Hematopoietic multipotent progenitor cell treated with erythropoietin and hydrocortisone succinate and interleukin-3 and kit ligand, for 15 days (in vitro differentiated cells): Measurements from ENCODE around the gene MAP3K10.
"Not testable (repeated sequence)": the region's sequence is repeated elsewhere in the genome, so short reads cannot be mapped to it uniquely, and the experiment has no call there.

ENCODE experiments used
- DNase-seq: peaks from one replicate; pipeline ENCODE4 v3.0.0-alpha.2; 2015; ENCODE audit warnings: low spot score

Gene MAP3K10

GRCh38 chr19:40190891-40191835 lies at the start of gene MAP3K10:
TSS of gene MAP3K10 (plus strand) at chr19:40191426. CDS start at chr19:40192032, 606 bp downstream.
- DNase-seq, result peak; percentile 63

GRCh38 chr19:40141551-40141950 lies 49.7 kb upstream of the MAP3K10 start:
- DNase-seq, result no peak

DNA sequence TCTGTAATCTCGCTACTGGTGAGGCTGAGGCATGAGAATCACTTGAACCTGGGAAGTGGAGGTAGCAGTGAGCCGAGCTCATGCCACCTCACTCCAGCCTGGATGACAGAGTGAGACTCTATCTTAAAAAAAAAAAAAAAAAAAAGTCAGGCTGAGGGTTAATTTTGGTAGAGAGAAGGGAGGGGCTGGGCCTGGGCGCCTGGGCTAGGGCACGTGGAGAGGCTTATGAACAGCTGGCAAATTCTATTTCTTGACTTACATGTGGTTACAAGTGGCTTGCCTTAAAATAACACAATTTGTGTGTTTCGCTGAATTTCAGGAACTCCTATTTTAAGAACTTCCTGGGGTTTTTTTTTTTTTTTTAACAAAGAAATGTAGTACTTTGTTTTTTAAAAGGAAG lies 47.6 kb upstream of the MAP3K10 start:
- no peak for DNase-seq

DNA sequence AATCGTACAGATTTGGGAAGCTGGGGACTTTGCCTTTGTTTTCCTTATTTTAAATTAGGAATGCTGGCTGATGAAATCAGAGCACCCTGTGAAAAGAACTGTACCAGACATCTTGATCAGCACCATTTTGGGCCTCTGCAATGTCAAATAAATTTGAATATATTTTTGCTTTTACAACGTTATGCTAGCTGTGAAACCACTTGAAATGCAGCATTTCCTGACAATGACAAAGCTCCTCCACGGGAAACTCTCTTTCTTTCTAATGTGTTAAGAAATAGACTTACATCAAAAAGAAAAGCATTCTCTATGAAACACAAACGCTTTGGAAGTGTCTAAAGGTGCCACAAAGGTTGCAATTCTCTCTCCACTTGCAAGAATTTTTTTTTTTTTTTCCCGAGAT lies 47.1 kb upstream of the MAP3K10 start:
- no peak for DNase-seq

DNA sequence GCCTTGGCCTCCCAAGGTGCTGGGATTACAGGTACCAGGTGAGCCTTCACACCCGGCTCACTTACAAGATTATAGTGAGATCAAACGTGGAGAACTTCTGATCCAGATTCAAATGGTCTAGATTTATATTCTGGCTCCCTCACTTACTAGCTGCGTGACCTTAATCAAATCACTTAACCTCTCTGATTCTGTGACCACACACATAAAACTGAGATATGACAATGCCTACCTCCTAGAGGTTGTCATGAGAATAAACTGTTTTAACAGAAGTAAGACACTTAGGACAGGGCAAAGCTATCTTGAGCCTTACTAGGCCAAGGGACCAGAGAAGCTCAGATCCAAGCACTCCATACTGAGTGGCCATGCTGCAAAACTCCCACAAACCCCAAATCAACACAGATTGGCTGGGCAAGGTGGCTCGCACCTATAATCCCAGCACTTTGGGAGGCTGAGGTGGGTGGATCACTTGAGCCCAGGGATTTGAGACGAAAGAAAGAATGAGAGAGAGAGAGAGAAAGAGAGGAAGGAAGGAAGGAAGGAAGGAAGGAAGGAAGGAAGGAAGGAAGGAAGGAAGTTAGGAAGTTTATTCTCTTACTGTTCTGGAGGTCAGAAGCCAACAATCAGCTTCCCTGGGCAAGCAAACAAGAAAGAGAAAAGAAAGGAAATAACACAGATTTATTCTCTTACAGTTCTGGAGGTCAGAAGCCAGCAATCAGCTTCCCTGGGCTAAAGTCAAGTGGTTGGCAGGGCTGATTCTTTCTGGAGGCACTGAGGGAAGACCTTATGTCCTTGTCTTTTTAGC lies 46.1 kb upstream of the MAP3K10 start:
- no peak for DNase-seq

DNA sequence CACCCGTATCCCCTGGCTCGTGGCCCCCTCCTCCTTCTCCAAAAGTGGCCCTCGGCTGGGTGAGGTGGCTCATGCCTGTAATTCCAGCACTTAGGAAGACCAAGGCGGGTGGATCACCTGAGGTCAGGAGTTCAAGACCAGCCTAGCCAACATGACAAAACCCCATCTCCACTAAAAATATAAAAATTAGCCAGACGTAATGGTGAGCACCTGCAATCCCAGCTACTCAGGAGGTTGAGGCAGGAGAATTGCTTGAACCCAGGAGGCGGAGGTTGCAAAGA lies 45.5 kb upstream of the MAP3K10 start:
- not testable (repeated sequence) for DNase-seq

DNA sequence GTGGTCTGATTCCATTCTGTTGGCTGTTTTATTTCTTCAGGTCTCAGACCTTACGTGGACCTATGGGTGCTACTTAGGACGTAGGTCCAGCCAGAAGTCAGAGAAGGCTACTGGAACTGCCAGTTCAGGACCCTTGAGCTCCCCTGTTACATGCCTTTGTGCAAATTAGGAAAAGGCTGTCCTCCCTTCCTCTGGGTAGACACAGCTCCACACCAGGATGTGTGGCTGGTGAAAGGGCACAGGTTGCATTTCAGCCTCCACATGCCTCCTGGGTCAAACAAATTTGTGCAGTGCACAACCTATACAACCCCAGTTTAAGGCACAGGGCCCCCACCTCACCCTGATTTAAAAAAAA lies 43.9 kb upstream of the MAP3K10 start:
- DNase-seq, result no peak

- no peak for DNase-seq
Measured at GRCh38 chr19:40147693-40148347, 43.4 kb upstream of the MAP3K10 start.

DNA sequence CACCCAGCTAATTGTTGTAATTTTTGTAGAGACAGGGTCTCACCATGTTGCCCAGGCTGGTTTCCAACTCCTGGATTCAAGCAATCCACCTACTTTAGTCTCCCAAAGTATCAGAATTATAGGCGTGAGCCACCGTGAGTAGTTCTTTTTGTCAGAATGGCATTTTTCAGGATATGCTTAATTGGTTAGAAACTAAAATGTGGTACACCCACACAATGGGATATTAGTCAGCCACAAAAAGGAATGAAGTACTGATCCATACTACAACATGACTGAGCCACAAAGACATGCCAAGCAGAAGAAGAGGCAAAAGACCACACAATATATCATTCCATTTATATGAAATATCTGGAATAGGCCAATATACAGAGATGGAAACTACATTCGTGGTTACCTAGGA lies 41.7 kb upstream of the MAP3K10 start:
- DNase-seq, result no peak

GRCh38 chr19:40150170-40150569 lies 41.1 kb upstream of the MAP3K10 start:
- DNase-seq, result no peak

GRCh38 chr19:40154121-40154680 lies 37.0 kb upstream of the MAP3K10 start:
- no peak for DNase-seq

DNA sequence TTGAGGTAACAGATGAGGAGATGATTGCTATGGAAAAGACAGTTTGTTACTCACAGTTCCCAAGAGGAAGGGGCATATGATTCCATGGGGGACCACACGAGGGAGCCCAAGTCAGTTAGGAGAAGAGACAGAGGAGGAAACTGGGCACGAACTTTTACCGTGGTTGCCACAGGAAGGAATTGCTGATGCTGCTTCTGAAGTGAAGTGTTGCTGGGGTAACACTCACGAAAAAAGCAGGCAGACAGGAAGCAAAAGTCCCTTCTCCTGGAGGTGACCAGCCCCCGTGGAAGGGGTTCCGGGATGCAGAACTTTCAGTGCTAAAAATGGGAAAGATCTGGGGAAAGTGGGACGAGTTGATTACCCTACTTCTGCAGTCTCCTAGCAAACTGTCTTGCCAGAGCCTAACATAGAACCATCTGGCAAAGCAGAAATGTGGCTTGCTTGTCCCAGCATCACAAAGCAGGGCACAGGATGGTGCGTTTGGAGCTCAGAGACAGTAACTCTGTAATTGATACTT lies 35.4 kb upstream of the MAP3K10 start:
- DNase-seq, result no peak

DNA sequence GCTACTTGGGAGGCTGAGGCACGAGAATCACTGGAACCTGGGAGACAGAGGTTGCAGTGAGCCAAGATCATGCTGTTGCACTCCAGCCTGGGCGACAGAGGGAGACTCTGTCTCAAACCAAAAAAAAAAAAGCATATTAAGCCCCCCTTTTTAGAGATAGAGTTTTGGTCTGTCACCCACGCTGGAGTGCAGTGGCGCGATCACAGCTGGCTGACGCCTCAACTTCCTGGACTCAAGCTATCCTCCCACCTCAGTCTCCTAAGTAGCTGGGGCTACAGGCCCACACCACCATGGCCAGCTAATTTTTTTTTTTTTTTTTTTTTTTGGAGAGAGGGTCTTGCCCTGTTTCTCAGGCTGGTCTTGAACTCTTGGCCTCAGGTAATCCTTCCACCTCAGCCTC lies 34.2 kb upstream of the MAP3K10 start:
- DNase-seq, result no peak

DNA sequence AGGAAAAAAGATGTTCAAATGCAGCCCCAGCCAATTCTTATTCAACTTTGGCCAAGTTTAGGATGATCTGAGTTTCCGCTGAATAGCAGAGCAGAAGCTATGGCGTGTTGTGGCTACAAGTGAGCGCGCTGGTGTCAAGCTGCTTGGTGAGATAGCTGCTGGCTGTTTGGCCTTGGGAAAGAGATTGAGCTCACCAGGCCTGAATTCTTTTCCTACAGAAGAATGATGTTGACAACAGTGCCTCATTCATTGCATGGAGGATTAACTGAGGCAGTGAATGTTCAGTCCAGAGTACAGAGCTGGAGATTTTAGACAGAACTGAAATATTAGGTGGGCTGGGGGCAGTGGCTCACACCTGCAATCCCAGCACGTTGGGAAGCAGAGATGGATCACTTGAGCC lies 31.5 kb upstream of the MAP3K10 start:
- no peak for DNase-seq

DNA sequence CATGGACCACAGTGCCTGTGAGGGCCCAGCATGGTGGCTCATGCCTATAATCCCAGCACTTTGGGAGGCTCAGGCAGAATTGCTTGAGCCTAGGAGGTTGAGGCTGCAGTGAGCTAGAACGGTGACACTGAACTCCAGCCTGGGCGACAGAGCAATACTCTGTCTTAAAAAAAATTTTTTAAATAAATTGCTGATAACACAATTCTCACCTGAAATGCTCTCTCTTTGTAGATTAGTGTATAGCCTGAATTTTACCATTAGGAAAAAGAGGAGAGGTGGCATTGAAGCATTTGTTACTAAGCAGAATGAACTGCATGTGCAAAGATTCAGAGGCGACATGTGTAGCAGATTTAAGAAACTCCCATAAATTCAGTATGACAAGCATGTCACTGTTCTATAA lies 29.1 kb upstream of the MAP3K10 start:
- no peak for DNase-seq

DNA sequence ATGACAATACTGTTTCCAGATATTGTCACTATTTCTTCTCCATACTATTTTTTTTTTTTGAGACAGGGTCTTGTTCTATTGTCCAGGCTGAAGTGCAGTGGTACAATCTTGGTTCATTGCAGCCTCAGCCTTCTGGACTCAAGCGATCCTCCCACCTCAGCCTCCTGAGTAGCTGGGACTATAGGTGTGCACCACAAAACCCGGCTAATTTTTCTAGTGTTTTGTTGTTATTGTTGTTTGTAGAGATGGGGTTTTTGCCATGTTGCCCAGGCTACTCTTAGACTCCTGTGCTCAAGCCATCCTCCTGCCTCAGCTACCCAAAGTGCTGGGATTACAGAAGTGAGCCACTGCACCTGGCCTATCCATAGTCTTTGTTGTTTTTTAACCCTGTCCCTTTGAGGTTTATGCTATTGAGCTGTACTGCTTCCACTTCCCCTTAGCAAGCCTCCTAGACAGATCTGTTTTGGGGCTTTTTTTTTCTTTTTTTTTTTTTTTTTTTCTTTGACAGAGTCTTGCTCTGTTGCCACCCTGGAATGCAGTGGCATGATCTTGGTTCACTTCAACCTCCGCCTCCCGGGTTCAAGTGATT lies 27.6 kb upstream of the MAP3K10 start:
- DNase-seq, result no peak

- peak; percentile 33 for DNase-seq
Measured at GRCh38 chr19:40165362-40165937, 25.8 kb upstream of the MAP3K10 start.

GRCh38 chr19:40169482-40170302 lies 21.5 kb upstream of the MAP3K10 start:
- not testable (repeated sequence) for DNase-seq

DNA sequence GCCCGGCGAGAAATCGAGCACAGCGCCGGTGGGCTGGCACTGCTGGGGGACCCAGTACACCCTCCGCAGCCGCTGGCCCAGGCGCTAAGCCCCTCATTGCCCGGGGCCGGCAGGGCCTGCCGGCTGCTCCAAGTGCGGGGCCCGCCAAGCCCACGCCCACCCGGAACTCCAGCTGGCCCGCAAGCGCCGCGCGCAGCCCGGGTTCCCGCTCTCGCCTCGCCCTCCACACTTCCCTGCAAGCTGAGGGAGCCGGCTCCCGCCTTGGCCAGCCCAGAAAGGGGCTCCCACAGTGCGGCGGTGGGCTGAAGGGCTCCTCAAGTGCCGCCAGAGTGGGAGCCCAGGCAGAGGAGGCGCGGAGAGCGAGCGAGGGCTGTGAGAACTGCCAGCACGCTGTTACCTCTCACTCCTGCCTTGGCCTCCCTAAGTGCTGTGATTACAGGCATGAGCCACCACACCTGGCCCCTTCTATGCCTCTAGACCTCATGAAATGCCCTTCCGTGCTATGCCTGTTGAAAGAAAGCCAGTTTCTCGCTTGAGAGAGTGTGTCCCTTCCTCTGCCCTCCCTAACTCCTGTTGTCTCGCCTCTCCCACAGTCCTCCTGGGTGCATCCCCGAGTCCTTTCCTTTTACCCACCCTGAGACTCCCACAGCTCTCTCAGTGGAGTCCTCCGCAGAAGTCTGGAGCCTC lies 20.8 kb upstream of the MAP3K10 start:
- DNase-seq, result not testable (repeated sequence)

GRCh38 chr19:40171293-40171692 lies 19.9 kb upstream of the MAP3K10 start:
- not testable (repeated sequence) for DNase-seq
